ENCODE data around the gene GLIS1.

GLIS1 gene

GRCh38 chr1:53696051-53696450 is 42.9 kb downstream of the GLIS1 start:
- H3K9me3 ChIP-seq (ENCODE audit: control insufficient read depth, low read length) = peaks cover 7% of the 10 kb centered on the region
- 100% methylated on average over 3 of the region's 5 CpGs for WGBS
- peaks cover 29% of the 10 kb centered on the region for H3K79me1 ChIP-seq (replicated peaks; ENCODE audit: low read length, poor library complexity, severe bottlenecking)

DNA sequence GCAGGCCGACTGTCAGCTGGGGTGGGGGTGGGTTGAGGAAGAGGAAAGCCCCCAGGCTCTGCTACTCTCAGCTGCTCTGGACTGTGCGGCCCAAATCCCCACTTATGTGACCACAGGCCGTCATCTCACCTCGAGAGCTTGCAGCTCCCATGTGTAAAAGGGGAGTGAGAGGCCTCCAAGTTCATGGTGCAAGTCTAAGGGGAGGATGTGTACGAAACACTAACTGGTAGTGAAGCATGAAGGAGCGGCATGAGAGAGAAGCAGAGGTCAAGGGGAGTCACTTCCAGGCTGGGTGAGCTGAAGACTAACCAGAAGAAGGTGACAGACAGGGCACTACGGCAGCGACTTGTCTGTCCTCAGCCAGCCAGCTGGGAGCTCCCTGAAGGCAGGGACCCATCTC is 43.8 kb downstream of the GLIS1 start:
- no peak overlapping the region for H3K4me2 ChIP-seq (ENCODE audit: low read length, poor library complexity, severe bottlenecking)
- no peak overlapping the region for H2BK15ac ChIP-seq (ENCODE audit: low read depth, poor library complexity, severe bottlenecking)
- no peak overlapping the region for H2BK12ac ChIP-seq (ENCODE audit: low read length in 2 of 2)
- no peak overlapping the region for H3K4ac ChIP-seq (ENCODE audit: low read depth in 1 of 2, low read length in 2 of 2)
- no peak overlapping the region for H3K14ac ChIP-seq (ENCODE audit: low read length in 2 of 2)
- H3K4me3 ChIP-seq (ENCODE audit: insufficient read depth in 1 of 2, low read depth in 1 of 2, low read length in 2 of 2) = no peak overlapping the region
- H3K4me1 ChIP-seq (ENCODE audit: control insufficient read depth, insufficient read depth, low read depth, low read length) = peaks cover 33% of the 10 kb centered on the region
- no peak overlapping the region for H2AFZ ChIP-seq (ENCODE audit: low read depth, low read length)
- H3K23ac ChIP-seq (ENCODE audit: low read length in 2 of 2) = no peak overlapping the region
- no peak overlapping the region for H3K18ac ChIP-seq (ENCODE audit: low read depth in 1 of 2, low read length in 2 of 2)
- H3K36me3 ChIP-seq (ENCODE audit: control insufficient read depth in 1 of 2, insufficient read depth in 2 of 2, low read depth in 1 of 2, low read length in 2 of 2) = peaks cover 0 to 8% of the 10 kb centered on the region in 2 experiments
- H3K27me3 ChIP-seq (ENCODE audit: control insufficient read depth in 1 of 2, insufficient read depth in 1 of 2, low read length in 2 of 2) = peaks cover 0 to 53% of the 10 kb centered on the region in 2 experiments
- no peak overlapping the region for H3K9ac ChIP-seq (ENCODE audit: low read length)
- H3K27ac ChIP-seq (ENCODE audit: low read length, poor library complexity, severe bottlenecking) = no peak overlapping the region
- no peak for DNase-seq
- H4K91ac ChIP-seq (ENCODE audit: low read length) = no peak overlapping the region
- no peak overlapping the region for H2AK5ac ChIP-seq (ENCODE audit: low read length, severe bottlenecking)
- H3K9me3 ChIP-seq (ENCODE audit: control insufficient read depth, low read length) = no peaks in the 10 kb centered on the region
- peaks cover 25% of the 10 kb centered on the region for H3K79me1 ChIP-seq (replicated peaks; ENCODE audit: low read length, poor library complexity, severe bottlenecking)
- no peak overlapping the region for H4K8ac ChIP-seq (ENCODE audit: low read length)
- no peak overlapping the region for H2BK5ac ChIP-seq (ENCODE audit: low read depth, low read length, poor library complexity, severe bottlenecking)
- H2BK120ac ChIP-seq (ENCODE audit: low read depth, low read length) = no peak overlapping the region
- WGBS = 65% methylated on average over 7 of the region's 8 CpGs

More at GRCh38 chr1:53696051-53696450, 42.9 kb downstream of the GLIS1 start:
- Histone ChIP-seq H3K4me2 (ENCODE audit: low read length, poor library complexity, severe bottlenecking) (no peak overlapping the region), H2BK12ac (ENCODE audit: low read length in 2 of 2) (no peak overlapping the region), H3K4me3 (ENCODE audit: insufficient read depth in 1 of 2, low read depth in 1 of 2, low read length in 2 of 2) (no peak overlapping the region), H2AFZ (ENCODE audit: low read depth, low read length) (no peak overlapping the region), H4K8ac (ENCODE audit: low read length) (no peak overlapping the region), H3K9ac (ENCODE audit: low read length) (no peak overlapping the region), H3K14ac (ENCODE audit: low read length in 2 of 2) (no peak overlapping the region), H3K4ac (ENCODE audit: low read depth in 1 of 2, low read length in 2 of 2) (no peak overlapping the region), H2AK5ac (ENCODE audit: low read length, severe bottlenecking) (no peak overlapping the region), H3K27ac (ENCODE audit: low read length, poor library complexity, severe bottlenecking) (no peak overlapping the region), H2BK120ac (ENCODE audit: low read depth, low read length) (no peak overlapping the region), H3K18ac (ENCODE audit: low read depth in 1 of 2, low read length in 2 of 2) (no peak overlapping the region), H4K91ac (ENCODE audit: low read length) (no peak overlapping the region), H2BK15ac (ENCODE audit: low read depth, poor library complexity, severe bottlenecking) (no peak overlapping the region), H3K27me3 (ENCODE audit: control insufficient read depth in 1 of 2, insufficient read depth in 1 of 2, low read length in 2 of 2) (peaks cover 0 to 52% of the 10 kb centered on the region in 2 experiments), H3K23ac (ENCODE audit: low read length in 2 of 2) (no peak overlapping the region), H3K4me1 (ENCODE audit: control insufficient read depth, insufficient read depth, low read depth, low read length) (peaks cover 30% of the 10 kb centered on the region), H2BK5ac (ENCODE audit: low read depth, low read length, poor library complexity, severe bottlenecking) (no peak overlapping the region), H3K36me3 (ENCODE audit: control insufficient read depth in 1 of 2, insufficient read depth in 2 of 2, low read depth in 1 of 2, low read length in 2 of 2) (peaks cover 0 to 10% of the 10 kb centered on the region in 2 experiments)
- DNase-seq = no peak

GRCh38 chr1:53694718-53695091 is 44.3 kb downstream of the GLIS1 start:
- 91% methylated on average over 10 of the region's 10 CpGs for WGBS
- no peak overlapping the region for H4K91ac ChIP-seq (ENCODE audit: low read length)

GRCh38 chr1:53693773-53694717 is 44.9 kb downstream of the GLIS1 start:
- no peak overlapping the region for H3K4ac ChIP-seq (ENCODE audit: low read depth in 1 of 2, low read length in 2 of 2)
- H2BK12ac ChIP-seq (ENCODE audit: low read length in 2 of 2) = no peak overlapping the region
- H3K18ac ChIP-seq (ENCODE audit: low read depth in 1 of 2, low read length in 2 of 2) = no peak overlapping the region
- H3K4me1 ChIP-seq (ENCODE audit: control insufficient read depth, insufficient read depth, low read depth, low read length) = peaks cover 43% of the 10 kb centered on the region
- H3K9me3 ChIP-seq (ENCODE audit: control insufficient read depth, low read length) = no peaks in the 10 kb centered on the region
- H3K27me3 ChIP-seq (ENCODE audit: control insufficient read depth in 1 of 2, insufficient read depth in 1 of 2, low read length in 2 of 2) = peaks cover 0 to 61% of the 10 kb centered on the region in 2 experiments
- H4K8ac ChIP-seq (ENCODE audit: low read length) = no peak overlapping the region
- no peak overlapping the region for H2AFZ ChIP-seq (ENCODE audit: low read depth, low read length)
- no peak overlapping the region for H4K91ac ChIP-seq (ENCODE audit: low read length)
- no peak overlapping the region for H2BK5ac ChIP-seq (ENCODE audit: low read depth, low read length, poor library complexity, severe bottlenecking)
- WGBS = 72% methylated on average over 22 of the region's 22 CpGs
- H3K36me3 ChIP-seq (ENCODE audit: control insufficient read depth in 1 of 2, insufficient read depth in 2 of 2, low read depth in 1 of 2, low read length in 2 of 2) = peaks cover 0 to 11% of the 10 kb centered on the region in 2 experiments
- H2BK15ac ChIP-seq (ENCODE audit: low read depth, poor library complexity, severe bottlenecking) = no peak overlapping the region
- H3K27ac ChIP-seq (ENCODE audit: low read length, poor library complexity, severe bottlenecking) = no peak overlapping the region
- no peak overlapping the region for H3K9ac ChIP-seq (ENCODE audit: low read length)
- H3K4me3 ChIP-seq (ENCODE audit: insufficient read depth in 1 of 2, low read depth in 1 of 2, low read length in 2 of 2) = no peak overlapping the region
- H3K79me1 ChIP-seq (replicated peaks; ENCODE audit: low read length, poor library complexity, severe bottlenecking) = peaks cover 31% of the 10 kb centered on the region
- H3K14ac ChIP-seq (ENCODE audit: low read length in 2 of 2) = no peak overlapping the region
- no peak overlapping the region for H3K4me2 ChIP-seq (ENCODE audit: low read length, poor library complexity, severe bottlenecking)
- H2AK5ac ChIP-seq (ENCODE audit: low read length, severe bottlenecking) = no peak overlapping the region
- no peak overlapping the region for H3K23ac ChIP-seq (ENCODE audit: low read length in 2 of 2)
- DNase-seq = peak; percentile 26
- no peak overlapping the region for H2BK120ac ChIP-seq (ENCODE audit: low read depth, low read length)

More at GRCh38 chr1:53694718-53695091, 44.3 kb downstream of the GLIS1 start:
- Histone ChIP-seq H3K27me3 (ENCODE audit: control insufficient read depth in 1 of 2, insufficient read depth in 1 of 2, low read length in 2 of 2) (peaks cover 0 to 54% of the 10 kb centered on the region in 2 experiments), H3K9ac (ENCODE audit: low read length) (no peak overlapping the region), H3K4me2 (ENCODE audit: low read length, poor library complexity, severe bottlenecking) (no peak overlapping the region), H3K4me3 (ENCODE audit: insufficient read depth in 1 of 2, low read depth in 1 of 2, low read length in 2 of 2) (no peak overlapping the region), H2BK15ac (ENCODE audit: low read depth, poor library complexity, severe bottlenecking) (no peak overlapping the region), H3K27ac (ENCODE audit: low read length, poor library complexity, severe bottlenecking) (no peak overlapping the region), H4K8ac (ENCODE audit: low read length) (no peak overlapping the region), H3K14ac (ENCODE audit: low read length in 2 of 2) (no peak overlapping the region), H3K4me1 (ENCODE audit: control insufficient read depth, insufficient read depth, low read depth, low read length) (peaks cover 37% of the 10 kb centered on the region), H3K18ac (ENCODE audit: low read depth in 1 of 2, low read length in 2 of 2) (no peak overlapping the region), H3K9me3 (ENCODE audit: control insufficient read depth, low read length) (no peaks in the 10 kb centered on the region), H2AFZ (ENCODE audit: low read depth, low read length) (no peak overlapping the region), H2AK5ac (ENCODE audit: low read length, severe bottlenecking) (no peak overlapping the region), H3K23ac (ENCODE audit: low read length in 2 of 2) (no peak overlapping the region), H2BK5ac (ENCODE audit: low read depth, low read length, poor library complexity, severe bottlenecking) (no peak overlapping the region), H2BK12ac (ENCODE audit: low read length in 2 of 2) (no peak overlapping the region), H3K79me1 (replicated peaks; ENCODE audit: low read length, poor library complexity, severe bottlenecking) (peaks cover 26% of the 10 kb centered on the region), H3K36me3 (ENCODE audit: control insufficient read depth in 1 of 2, insufficient read depth in 2 of 2, low read depth in 1 of 2, low read length in 2 of 2) (peaks cover 0 to 10% of the 10 kb centered on the region in 2 experiments), H2BK120ac (ENCODE audit: low read depth, low read length) (no peak overlapping the region), H3K4ac (ENCODE audit: low read depth in 1 of 2, low read length in 2 of 2) (no peak overlapping the region)
- no peak for DNase-seq
